Measurements from ENCODE around the gene GFY.
"Not testable (repeated sequence)": the region's sequence is repeated elsewhere in the genome, so short reads cannot be mapped to it uniquely, and the experiment has no call there.

GFY gene

GRCh38 chr19:49465371-49465770 is 40.2 kb downstream of the GFY start:
- H3K27me3 ChIP-seq (ENCODE audit: control insufficient read depth in 1 of 2, insufficient read depth in 2 of 2, low read length in 2 of 2): no peaks in the 10 kb centered on the region
- H3K27ac ChIP-seq (ENCODE audit: low read depth, low read length): no peak overlapping the region
- no peak overlapping the region for H3K4me3 ChIP-seq (ENCODE audit: low read depth in 1 of 2, low read length in 2 of 2)
- H3K4me1 ChIP-seq (ENCODE audit: control insufficient read depth in 1 of 2, insufficient read depth in 2 of 2, low read length in 2 of 2): peaks cover 2 to 4% of the 10 kb centered on the region in 2 donors
- no peaks in the 10 kb centered on the region for H3K9me3 ChIP-seq (ENCODE audit: control insufficient read depth in 1 of 2, low read length in 2 of 2)
- H3K9ac ChIP-seq (ENCODE audit: low read depth in 1 of 2, low read length in 2 of 2): no peak overlapping the region
- H3K36me3 ChIP-seq (ENCODE audit: control insufficient read depth in 1 of 2, insufficient read depth in 2 of 2, low read length in 2 of 2): peaks cover 7 to 37% of the 10 kb centered on the region in 2 donors

GRCh38 chr19:49468199-49468598 is 43.0 kb downstream of the GFY start:
- Histone ChIP-seq H3K9ac (ENCODE audit: low read depth in 1 of 2, low read length in 2 of 2) (no peak overlapping the region), H3K4me3 (ENCODE audit: low read depth in 1 of 2, low read length in 2 of 2) (no peak overlapping the region), H3K36me3 (ENCODE audit: control insufficient read depth in 1 of 2, insufficient read depth in 2 of 2, low read length in 2 of 2) (peaks cover 4 to 29% of the 10 kb centered on the region in 2 donors), H3K27ac (ENCODE audit: low read depth, low read length) (no peak overlapping the region), H3K9me3 (ENCODE audit: control insufficient read depth in 1 of 2, low read length in 2 of 2) (no peaks in the 10 kb centered on the region), H3K27me3 (ENCODE audit: control insufficient read depth in 1 of 2, insufficient read depth in 2 of 2, low read length in 2 of 2) (no peaks in the 10 kb centered on the region), H3K4me1 (ENCODE audit: control insufficient read depth in 1 of 2, insufficient read depth in 2 of 2, low read length in 2 of 2) (peaks cover 5 to 8% of the 10 kb centered on the region in 2 donors)

GRCh38 chr19:49468746-49469447 is 43.7 kb downstream of the GFY start:
- Histone ChIP-seq H3K36me3 (ENCODE audit: control insufficient read depth in 1 of 2, insufficient read depth in 2 of 2, low read length in 2 of 2) (peaks cover 4 to 27% of the 10 kb centered on the region in 2 donors), H3K4me1 (ENCODE audit: control insufficient read depth in 1 of 2, insufficient read depth in 2 of 2, low read length in 2 of 2) (peaks cover 8 to 10% of the 10 kb centered on the region in 2 donors), H3K4me3 (ENCODE audit: low read depth in 1 of 2, low read length in 2 of 2) (no peak overlapping the region)

GRCh38 chr19:49469828-49470614 is 44.8 kb downstream of the GFY start:
- Histone ChIP-seq H3K36me3 (ENCODE audit: control insufficient read depth in 1 of 2, insufficient read depth in 2 of 2, low read length in 2 of 2) (peaks cover 0 to 17% of the 10 kb centered on the region in 2 donors), H3K27ac (ENCODE audit: low read depth, low read length) (peak overlapping the region; percentile 56), H3K4me1 (ENCODE audit: control insufficient read depth in 1 of 2, insufficient read depth in 2 of 2, low read length in 2 of 2) (peaks cover 8 to 13% of the 10 kb centered on the region in 2 donors), H3K9me3 (ENCODE audit: control insufficient read depth in 1 of 2, low read length in 2 of 2) (no peaks in the 10 kb centered on the region), H3K9ac (ENCODE audit: low read depth in 1 of 2, low read length in 2 of 2) (no peak overlapping the region), H3K4me3 (ENCODE audit: low read depth in 1 of 2, low read length in 2 of 2) (no peak overlapping the region), H3K27me3 (ENCODE audit: control insufficient read depth in 1 of 2, insufficient read depth in 2 of 2, low read length in 2 of 2) (no peaks in the 10 kb centered on the region)

More at GRCh38 chr19:49468746-49469447, 43.7 kb downstream of the GFY start:
- Histone ChIP-seq H3K9ac (ENCODE audit: low read depth in 1 of 2, low read length in 2 of 2) (no peak overlapping the region), H3K27me3 (ENCODE audit: control insufficient read depth in 1 of 2, insufficient read depth in 2 of 2, low read length in 2 of 2) (no peaks in the 10 kb centered on the region), H3K27ac (ENCODE audit: low read depth, low read length) (peak overlapping the region; percentile 42), H3K9me3 (ENCODE audit: control insufficient read depth in 1 of 2, low read length in 2 of 2) (no peaks in the 10 kb centered on the region)

- no peaks in the 10 kb centered on the region for H3K27me3 ChIP-seq (ENCODE audit: control insufficient read depth in 1 of 2, insufficient read depth in 2 of 2, low read length in 2 of 2)
- H3K27ac ChIP-seq (ENCODE audit: low read depth, low read length): no peak overlapping the region
- no peak overlapping the region for H3K4me3 ChIP-seq (ENCODE audit: low read depth in 1 of 2, low read length in 2 of 2)
- peaks cover 0 to 16% of the 10 kb centered on the region in 2 donors for H3K36me3 ChIP-seq (ENCODE audit: control insufficient read depth in 1 of 2, insufficient read depth in 2 of 2, low read length in 2 of 2)
- peaks cover 8 to 13% of the 10 kb centered on the region in 2 donors for H3K4me1 ChIP-seq (ENCODE audit: control insufficient read depth in 1 of 2, insufficient read depth in 2 of 2, low read length in 2 of 2)
- no peaks in the 10 kb centered on the region for H3K9me3 ChIP-seq (ENCODE audit: control insufficient read depth in 1 of 2, low read length in 2 of 2)
- H3K9ac ChIP-seq (ENCODE audit: low read depth in 1 of 2, low read length in 2 of 2): no peak overlapping the region
Observed at GRCh38 chr19:49470615-49470978, 45.4 kb downstream of the GFY start.

DNA sequence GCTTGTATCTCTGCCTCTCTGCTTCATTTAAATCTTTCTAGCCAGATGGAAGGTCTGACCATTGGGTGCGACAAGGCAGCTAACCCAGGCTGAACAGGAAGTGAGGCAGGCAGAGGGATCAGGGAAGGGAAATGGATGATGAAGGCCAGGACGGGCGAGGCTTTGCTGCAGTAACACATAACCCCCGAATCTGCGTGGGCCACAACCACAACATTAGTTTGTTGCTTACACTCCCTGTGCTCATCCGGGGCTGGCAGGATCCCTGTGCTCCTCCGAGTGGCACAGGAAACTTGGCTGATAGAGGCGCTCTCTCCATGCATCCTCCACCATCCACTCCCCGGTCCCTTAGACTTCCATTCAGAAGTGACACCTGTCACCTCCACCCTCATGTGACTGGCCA is 47.7 kb downstream of the GFY start:
- H3K9me3 ChIP-seq (ENCODE audit: control insufficient read depth in 1 of 2, low read length in 2 of 2): no peaks in the 10 kb centered on the region
- H3K4me3 ChIP-seq (ENCODE audit: low read depth in 1 of 2, low read length in 2 of 2): no peak overlapping the region
- peaks cover 0 to 7% of the 10 kb centered on the region in 2 donors for H3K36me3 ChIP-seq (ENCODE audit: control insufficient read depth in 1 of 2, insufficient read depth in 2 of 2, low read length in 2 of 2)
- peaks cover 8 to 13% of the 10 kb centered on the region in 2 donors for H3K4me1 ChIP-seq (ENCODE audit: control insufficient read depth in 1 of 2, insufficient read depth in 2 of 2, low read length in 2 of 2)
- no peaks in the 10 kb centered on the region for H3K27me3 ChIP-seq (ENCODE audit: control insufficient read depth in 1 of 2, insufficient read depth in 2 of 2, low read length in 2 of 2)
- H3K9ac ChIP-seq (ENCODE audit: low read depth in 1 of 2, low read length in 2 of 2): no peak overlapping the region
- no peak overlapping the region for H3K27ac ChIP-seq (ENCODE audit: low read depth, low read length)

- H3K27me3 ChIP-seq (ENCODE audit: control insufficient read depth in 1 of 2, insufficient read depth in 2 of 2, low read length in 2 of 2); H3K9me3 ChIP-seq (ENCODE audit: control insufficient read depth in 1 of 2, low read length in 2 of 2); H3K36me3 ChIP-seq (ENCODE audit: control insufficient read depth in 1 of 2, insufficient read depth in 2 of 2, low read length in 2 of 2); H3K27ac ChIP-seq (ENCODE audit: low read depth, low read length): not testable (repeated sequence)
- Histone ChIP-seq H3K9ac (ENCODE audit: low read depth in 1 of 2, low read length in 2 of 2) (peak overlapping the region; percentile 55 to 60), H3K4me3 (ENCODE audit: low read depth in 1 of 2, low read length in 2 of 2) (peak overlapping the region; percentile 67 to 81), H3K4me1 (ENCODE audit: control insufficient read depth in 1 of 2, insufficient read depth in 2 of 2, low read length in 2 of 2) (peaks cover 8 to 13% of the 10 kb centered on the region in 2 donors)
Observed at GRCh38 chr19:49473501-49473867, 48.3 kb downstream of the GFY start.

- peak within 1 kb of the TSS; percentile 67 to 81 for H3K4me3 ChIP-seq (ENCODE audit: low read depth in 1 of 2, low read length in 2 of 2)
- H3K27ac ChIP-seq (ENCODE audit: low read depth, low read length): peak within 1 kb of the TSS; percentile 73
- H3K4me1 ChIP-seq (ENCODE audit: control insufficient read depth in 1 of 2, insufficient read depth in 2 of 2, low read length in 2 of 2): peaks cover 8 to 13% of the 10 kb centered on the region in 2 donors
- peaks cover 0 to 7% of the 10 kb centered on the region in 2 donors for H3K36me3 ChIP-seq (ENCODE audit: control insufficient read depth in 1 of 2, insufficient read depth in 2 of 2, low read length in 2 of 2)
- no peaks in the 10 kb centered on the region for H3K27me3 ChIP-seq (ENCODE audit: control insufficient read depth in 1 of 2, insufficient read depth in 2 of 2, low read length in 2 of 2)
- H3K9me3 ChIP-seq (ENCODE audit: control insufficient read depth in 1 of 2, low read length in 2 of 2): no peaks in the 10 kb centered on the region
- H3K9ac ChIP-seq (ENCODE audit: low read depth in 1 of 2, low read length in 2 of 2): peak within 1 kb of the TSS; percentile 60 to 82
Observed at GRCh38 chr19:49473868-49474541, 48.8 kb downstream of the GFY start, which contains the start of gene FLT3LG. Gene FLT3LG, plus strand, starts transcription at chr19:49474215. Its CDS starts 425 bp downstream, at chr19:49474640.

- Histone ChIP-seq H3K4me3 (ENCODE audit: low read depth in 1 of 2, low read length in 2 of 2) (peak overlapping the region; percentile 67 to 81), H3K27me3 (ENCODE audit: control insufficient read depth in 1 of 2, insufficient read depth in 2 of 2, low read length in 2 of 2) (no peaks in the 10 kb centered on the region), H3K36me3 (ENCODE audit: control insufficient read depth in 1 of 2, insufficient read depth in 2 of 2, low read length in 2 of 2) (peaks cover 0 to 7% of the 10 kb centered on the region in 2 donors), H3K9ac (ENCODE audit: low read depth in 1 of 2, low read length in 2 of 2) (peak overlapping the region; percentile 60 to 82), H3K4me1 (ENCODE audit: control insufficient read depth in 1 of 2, insufficient read depth in 2 of 2, low read length in 2 of 2) (peaks cover 8 to 13% of the 10 kb centered on the region in 2 donors), H3K27ac (ENCODE audit: low read depth, low read length) (peak overlapping the region; percentile 73), H3K9me3 (ENCODE audit: control insufficient read depth in 1 of 2, low read length in 2 of 2) (no peaks in the 10 kb centered on the region)
Observed at GRCh38 chr19:49474542-49474924, 49.3 kb downstream of the GFY start.

Data from duodenal mucosa (tissue), 2 donors.